ENCODE measurements around the gene TARDBP. TPM values are rescaled to one million over a fixed set of nuclear protein-coding genes. Genes with fewer than 3 reads are reported as not detected.
"Not testable (repeated sequence)": the region's sequence is repeated elsewhere in the genome, so short reads cannot be mapped to it uniquely, and the experiment has no call there.

Gene TARDBP
- total RNA-seq, 1 donor from 2014 or later = 175 TPM

- no peaks in the 10 kb centered on the region for H3K9me3 Mint-ChIP-seq
- no peaks in the 10 kb centered on the region for H3K4me1 Mint-ChIP-seq
- H3K27ac Mint-ChIP-seq = no peak overlapping the region
- TF ChIP-seq CTCF (IDR thresholded peaks at IDR 0.05; ENCODE audit: unreplicated experiment) = no peak
- H3K27me3 Mint-ChIP-seq (ENCODE audit: low read depth) = peaks cover 2% of the 10 kb centered on the region
- H3K36me3 Mint-ChIP-seq = no peaks in the 10 kb centered on the region
- no peak for DNase-seq (ENCODE audit: low spot score in 2 of 2, unreplicated experiment in 2 of 2)
- no peak overlapping the region for H3K4me3 Mint-ChIP-seq
Observed at GRCh38 chr1:11046270-11046566, 33.8 kb downstream of the TARDBP start.

- H3K4me3 Mint-ChIP-seq = no peak within 1 kb of the TSS
- no peak for TF ChIP-seq CTCF (IDR thresholded peaks at IDR 0.05; ENCODE audit: unreplicated experiment)
- no peak for DNase-seq (ENCODE audit: low spot score in 2 of 2, unreplicated experiment in 2 of 2)
- H3K9me3 Mint-ChIP-seq = no peaks in the 10 kb centered on the region
- no peaks in the 10 kb centered on the region for H3K4me1 Mint-ChIP-seq
- H3K27me3 Mint-ChIP-seq (ENCODE audit: low read depth) = peaks cover 3% of the 10 kb centered on the region
- no peaks in the 10 kb centered on the region for H3K36me3 Mint-ChIP-seq
- no peak within 1 kb of the TSS for H3K27ac Mint-ChIP-seq
Observed at GRCh38 chr1:11046625-11047365, 34.3 kb downstream of the TARDBP start, which contains the start of gene MASP2. Gene MASP2 (minus strand): TSS chr1:11047239. CDS start chr1:11047207, 32 bp downstream.

GRCh38 chr1:11051121-11051520 lies 38.7 kb downstream of the TARDBP start:
- H3K36me3 Mint-ChIP-seq; H3K4me1 Mint-ChIP-seq; H3K4me3 Mint-ChIP-seq; H3K27ac Mint-ChIP-seq; DNase-seq (ENCODE audit: low spot score in 2 of 2, unreplicated experiment in 2 of 2); H3K27me3 Mint-ChIP-seq (ENCODE audit: low read depth); H3K9me3 Mint-ChIP-seq: not testable (repeated sequence)

GRCh38 chr1:11051781-11052511 lies 39.5 kb downstream of the TARDBP start:
- DNase-seq (ENCODE audit: low spot score in 2 of 2, unreplicated experiment in 2 of 2) = no peak

GRCh38 chr1:11052839-11053757 lies 40.6 kb downstream of the TARDBP start:
- Mint-ChIP-seq H3K4me1 (no peaks in the 10 kb centered on the region), H3K27me3 (ENCODE audit: low read depth) (peaks cover 9% of the 10 kb centered on the region), H3K9me3 (no peaks in the 10 kb centered on the region), H3K27ac (no peak overlapping the region), H3K4me3 (no peak overlapping the region), H3K36me3 (peaks cover 3% of the 10 kb centered on the region)
- DNase-seq (ENCODE audit: low spot score in 2 of 2, unreplicated experiment in 2 of 2) = no peak
- TF ChIP-seq CTCF (IDR thresholded peaks at IDR 0.05; ENCODE audit: unreplicated experiment) = no peak

More at GRCh38 chr1:11051781-11052511, 39.5 kb downstream of the TARDBP start:
- H3K9me3 Mint-ChIP-seq = no peaks in the 10 kb centered on the region
- no peaks in the 10 kb centered on the region for H3K4me1 Mint-ChIP-seq
- H3K27ac Mint-ChIP-seq = no peak overlapping the region
- TF ChIP-seq CTCF (IDR thresholded peaks at IDR 0.05; ENCODE audit: unreplicated experiment) = no peak
- peaks cover 9% of the 10 kb centered on the region for H3K27me3 Mint-ChIP-seq (ENCODE audit: low read depth)
- no peak overlapping the region for H3K4me3 Mint-ChIP-seq
- H3K36me3 Mint-ChIP-seq = peaks cover 3% of the 10 kb centered on the region
